GM23338 (cell line): Measurements from ENCODE around the gene IKZF3. TPM values are rescaled to one million over a fixed set of nuclear protein-coding genes. Genes with fewer than 3 reads are reported as not detected.
A peak's percentile ranks its signal among the peaks of the same experiment; 100 is the strongest.

Source experiments
- ATAC-seq: fragments of 200-7000 bp; cut with Tn5 transposase; 3 replicates; pipeline ENCODE4 v1.9.1; 2020
- DNase-seq: peaks from one replicate; pipeline ENCODE4 v3.0.0-alpha.2; 2015; ENCODE audit warnings: low spot score
- H2AFZ ChIP-seq: fragments of 200-600 bp; sonication (generic); 2 replicates; pipeline ENCODE4 v1.8.0; 2016; ENCODE audit warnings: antibody characterized with exemption, mild to moderate bottlenecking, moderate library complexity
- H3F3A ChIP-seq: fragments of 200-600 bp; sonication (generic); replicated peaks from 2 replicates; pipeline ENCODE4 v1.8.0; 2017; ENCODE audit warnings: antibody characterized with exemption, mixed run types, low read depth
- H3K27ac ChIP-seq: fragments of 200-600 bp; sonication (generic); 2 replicates; pipeline ENCODE4 v1.6.1; 2016; ENCODE audit warnings: low read depth
- H3K27me3 ChIP-seq: fragments of 200-600 bp; sonication (generic); 2 replicates; pipeline ENCODE4 v1.8.0; 2016; ENCODE audit warnings: mild to moderate bottlenecking, mixed run types, moderate library complexity; ENCODE audit not compliant: insufficient read depth
- H3K36me3 ChIP-seq: fragments of 200-600 bp; sonication (generic); 2 replicates; pipeline ENCODE4 v1.8.0; 2016; ENCODE audit warnings: mild to moderate bottlenecking; ENCODE audit not compliant: insufficient read depth
- H3K4me1 ChIP-seq: fragments of 200-600 bp; sonication (generic); 2 replicates; pipeline ENCODE4 v1.8.0; 2016; ENCODE audit warnings: mild to moderate bottlenecking, moderate library complexity; ENCODE audit not compliant: insufficient read depth
- H3K4me2 ChIP-seq: fragments of 200-600 bp; sonication (generic); 2 replicates; pipeline ENCODE4 v1.7.1; 2017; ENCODE audit warnings: mixed run types
- H3K4me3 ChIP-seq: fragments of 200-600 bp; sonication (generic); 2 replicates; pipeline ENCODE4 v1.6.1; 2016; ENCODE audit warnings: mixed run types
- H3K79me2 ChIP-seq: fragments of 200-600 bp; sonication (generic); replicated peaks from 2 replicates; pipeline ENCODE4 v1.8.0; 2017; ENCODE audit warnings: mild to moderate bottlenecking; ENCODE audit not compliant: insufficient read depth
- H3K9me2 ChIP-seq: fragments of 200-600 bp; sonication (generic); 2 replicates; pipeline ENCODE4 v1.8.0; 2017; ENCODE audit not compliant: insufficient read depth
- H4K20me1 ChIP-seq: fragments of 200-600 bp; sonication (generic); replicated peaks from 2 replicates; pipeline ENCODE4 v1.8.0; 2017; ENCODE audit warnings: mild to moderate bottlenecking; ENCODE audit not compliant: insufficient read depth
- H3K27ac Mint-ChIP-seq: 2 replicates; pipeline ENCODE4 v1.8.0; 2020; ENCODE audit warnings: inconsistent platforms, mild to moderate bottlenecking, moderate library complexity, mixed read lengths
- H3K27me3 Mint-ChIP-seq: 3 replicates; pipeline ENCODE4 v1.8.0; 2022; ENCODE audit warnings: low read depth, mild to moderate bottlenecking, moderate library complexity, mixed read lengths, inconsistent platforms; ENCODE audit not compliant: insufficient read depth, poor library complexity
- H3K36me3 Mint-ChIP-seq: 3 replicates; pipeline ENCODE4 v1.8.0; 2021; ENCODE audit warnings: low read depth, mild to moderate bottlenecking, inconsistent platforms, moderate library complexity, mixed read lengths
- H3K4me1 Mint-ChIP-seq: 3 replicates; pipeline ENCODE4 v1.8.0; 2020; ENCODE audit warnings: mild to moderate bottlenecking, inconsistent platforms, mixed read lengths
- H3K4me3 Mint-ChIP-seq: 3 replicates; pipeline ENCODE4 v1.8.0; 2021; ENCODE audit warnings: moderate library complexity, mild to moderate bottlenecking, inconsistent platforms, mixed read lengths
- H3K9me3 Mint-ChIP-seq: 3 replicates; pipeline ENCODE4 v1.8.0; 2020; ENCODE audit warnings: moderate library complexity, mild to moderate bottlenecking, inconsistent platforms, mixed read lengths
- CREB1 ChIP-seq: fragments of 250-450 bp; sonication (Bioruptor Pico); IDR thresholded peaks from 2 replicates; pipeline ENCODE4 v1.5.0; 2020; ENCODE audit warnings: low read depth, mild to moderate bottlenecking, moderate library complexity
- ETS1 ChIP-seq: IDR thresholded peaks from 2 replicates; pipeline ENCODE4 v1.6.1; 2016; ENCODE audit warnings: antibody characterized with exemption
- EZH2phosphoT487 ChIP-seq: fragments of 200-600 bp; sonication (generic); IDR thresholded peaks from one replicate; pipeline ENCODE4 v1.8.1; 2018; ENCODE audit warnings: antibody characterized with exemption; ENCODE audit not compliant: unreplicated experiment
- NANOG ChIP-seq: IDR thresholded peaks from 2 replicates; pipeline ENCODE4 v1.6.1; 2016; ENCODE audit warnings: antibody characterized with exemption, borderline replicate concordance
- POLR2AphosphoS5 ChIP-seq: IDR thresholded peaks from 2 replicates; pipeline ENCODE4 v1.6.1; 2016; ENCODE audit warnings: antibody characterized with exemption, low read depth
- STAT1 ChIP-seq: IDR thresholded peaks from one replicate; pipeline ENCODE4 v1.6.1; 2016; ENCODE audit warnings: antibody characterized with exemption; ENCODE audit not compliant: unreplicated experiment
- ZNF114 ChIP-seq: fragments of 250-450 bp; sonication (Bioruptor Pico); IDR thresholded peaks from 2 replicates; pipeline ENCODE4 v1.5.0; 2020; ENCODE audit warnings: mild to moderate bottlenecking, moderate library complexity
- ZNF331 ChIP-seq: fragments of 250-450 bp; sonication (Bioruptor Pico); IDR thresholded peaks from 2 replicates; pipeline ENCODE4 v1.5.0; 2020; ENCODE audit warnings: low read depth, mild to moderate bottlenecking, moderate library complexity
- polyA plus RNA-seq: library from polyadenylated mRNA; unstranded; fragments of >200 nt; fragmentation: Nextera tagmentation; extraction: Ambion mirVana; gene quantifications from 2 replicates; pipeline ENCODE4 v1.2.1, GENCODE V29; 2016
- total RNA-seq: library from RNA; depleted of rRNA; stranded (reverse); fragments of >200 nt; shearing (Covaris generic); gene quantifications from 2 replicates; pipeline ENCODE4 v1.2.3, GENCODE V29; 2014
- TF ChIP-seq, protein P1 (sequence below), 2 experiments: fragments of 200-600 bp in 1 of 2; sonication (generic) in 1 of 2; conservative IDR thresholded peaks; 2 replicates each; pipeline versions ENCODE4 v1.5.1 to v1.6.1; 2016 to 2017; ENCODE audit warnings: antibody characterized with exemption in 2 of 2, low read depth in 2 of 2, mild to moderate bottlenecking in 2 of 2, moderate library complexity in 1 of 2
- TF ChIP-seq, protein P2 (sequence below): fragments of 250-450 bp; sonication (Bioruptor Pico); IDR thresholded peaks from 2 replicates; pipeline ENCODE4 v1.5.0; 2020; ENCODE audit warnings: mild to moderate bottlenecking, moderate library complexity
- TF ChIP-seq, protein P3 (sequence below): IDR thresholded peaks from one replicate; pipeline ENCODE4 v1.6.1; 2018; ENCODE audit warnings: antibody characterized with exemption; ENCODE audit not compliant: unreplicated experiment

The IKZF3 gene
- total and polyA plus RNA-seq, 2 experiments from 2014 or later: 0.11 to 0.76 TPM

DNA sequence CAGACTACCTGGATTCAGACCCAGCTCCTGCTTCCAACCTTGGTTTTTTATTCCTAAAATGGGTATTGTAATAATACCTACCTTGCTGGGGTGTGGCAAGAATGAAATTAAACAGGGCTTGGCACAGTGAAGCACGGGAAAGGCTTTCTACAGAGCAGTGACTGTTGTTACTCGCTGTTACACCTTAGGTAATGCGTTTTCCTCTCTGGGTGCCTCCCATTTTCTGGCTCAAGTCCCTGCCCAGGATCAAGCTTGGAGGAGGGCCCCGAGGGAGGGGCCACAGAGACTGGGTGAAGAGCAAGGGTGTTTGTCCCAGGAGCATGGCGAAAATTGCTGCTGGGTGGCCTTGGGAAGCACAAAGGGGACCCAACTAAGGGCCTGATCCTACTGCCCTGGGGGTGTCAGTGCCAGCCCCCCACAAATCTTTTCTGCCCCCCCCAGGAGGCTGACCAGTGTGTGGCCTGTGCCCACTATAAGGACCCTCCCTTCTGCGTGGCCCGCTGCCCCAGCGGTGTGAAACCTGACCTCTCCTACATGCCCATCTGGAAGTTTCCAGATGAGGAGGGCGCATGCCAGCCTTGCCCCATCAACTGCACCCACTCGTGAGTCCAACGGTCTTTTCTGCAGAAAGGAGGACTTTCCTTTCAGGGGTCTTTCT lies 147.1 kb downstream of the IKZF3 start:
- Histone ChIP-seq H3K9me2 (no peaks in the 10 kb centered on the region), H3K4me1 (no peaks in the 10 kb centered on the region), H4K20me1 (peaks cover 12% of the 10 kb centered on the region), H3K4me2 (no peak overlapping the region), H3K27ac (0 out of 2 replicates have a peak overlapping the region, but pooled peaks have one; percentile 63), H3K27me3 (no peaks in the 10 kb centered on the region), H3K79me2 (no peaks in the 10 kb centered on the region), H3K36me3 (peaks cover 31% of the 10 kb centered on the region), H2AFZ (no peak overlapping the region), H3F3A (peaks cover 12% of the 10 kb centered on the region), H3K4me3 (no peak overlapping the region)
- TF ChIP-seq ZNF331 (no peak), NANOG (no peak), ZNF114 (CRISPR knock-in tag) (no peak), ETS1 (no peak), CREB1 (CRISPR knock-in tag) (no peak), EZH2phosphoT487 (no peak), POLR2AphosphoS5 (no peak), STAT1 (no peak)
- TF ChIP-seq, protein P1, sequence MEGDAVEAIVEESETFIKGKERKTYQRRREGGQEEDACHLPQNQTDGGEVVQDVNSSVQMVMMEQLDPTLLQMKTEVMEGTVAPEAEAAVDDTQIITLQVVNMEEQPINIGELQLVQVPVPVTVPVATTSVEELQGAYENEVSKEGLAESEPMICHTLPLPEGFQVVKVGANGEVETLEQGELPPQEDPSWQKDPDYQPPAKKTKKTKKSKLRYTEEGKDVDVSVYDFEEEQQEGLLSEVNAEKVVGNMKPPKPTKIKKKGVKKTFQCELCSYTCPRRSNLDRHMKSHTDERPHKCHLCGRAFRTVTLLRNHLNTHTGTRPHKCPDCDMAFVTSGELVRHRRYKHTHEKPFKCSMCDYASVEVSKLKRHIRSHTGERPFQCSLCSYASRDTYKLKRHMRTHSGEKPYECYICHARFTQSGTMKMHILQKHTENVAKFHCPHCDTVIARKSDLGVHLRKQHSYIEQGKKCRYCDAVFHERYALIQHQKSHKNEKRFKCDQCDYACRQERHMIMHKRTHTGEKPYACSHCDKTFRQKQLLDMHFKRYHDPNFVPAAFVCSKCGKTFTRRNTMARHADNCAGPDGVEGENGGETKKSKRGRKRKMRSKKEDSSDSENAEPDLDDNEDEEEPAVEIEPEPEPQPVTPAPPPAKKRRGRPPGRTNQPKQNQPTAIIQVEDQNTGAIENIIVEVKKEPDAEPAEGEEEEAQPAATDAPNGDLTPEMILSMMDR (conservative IDR thresholded peaks at IDR 0.05; ENCODE audit: low read depth in 2 of 2): no peak
- TF ChIP-seq, protein P2, sequence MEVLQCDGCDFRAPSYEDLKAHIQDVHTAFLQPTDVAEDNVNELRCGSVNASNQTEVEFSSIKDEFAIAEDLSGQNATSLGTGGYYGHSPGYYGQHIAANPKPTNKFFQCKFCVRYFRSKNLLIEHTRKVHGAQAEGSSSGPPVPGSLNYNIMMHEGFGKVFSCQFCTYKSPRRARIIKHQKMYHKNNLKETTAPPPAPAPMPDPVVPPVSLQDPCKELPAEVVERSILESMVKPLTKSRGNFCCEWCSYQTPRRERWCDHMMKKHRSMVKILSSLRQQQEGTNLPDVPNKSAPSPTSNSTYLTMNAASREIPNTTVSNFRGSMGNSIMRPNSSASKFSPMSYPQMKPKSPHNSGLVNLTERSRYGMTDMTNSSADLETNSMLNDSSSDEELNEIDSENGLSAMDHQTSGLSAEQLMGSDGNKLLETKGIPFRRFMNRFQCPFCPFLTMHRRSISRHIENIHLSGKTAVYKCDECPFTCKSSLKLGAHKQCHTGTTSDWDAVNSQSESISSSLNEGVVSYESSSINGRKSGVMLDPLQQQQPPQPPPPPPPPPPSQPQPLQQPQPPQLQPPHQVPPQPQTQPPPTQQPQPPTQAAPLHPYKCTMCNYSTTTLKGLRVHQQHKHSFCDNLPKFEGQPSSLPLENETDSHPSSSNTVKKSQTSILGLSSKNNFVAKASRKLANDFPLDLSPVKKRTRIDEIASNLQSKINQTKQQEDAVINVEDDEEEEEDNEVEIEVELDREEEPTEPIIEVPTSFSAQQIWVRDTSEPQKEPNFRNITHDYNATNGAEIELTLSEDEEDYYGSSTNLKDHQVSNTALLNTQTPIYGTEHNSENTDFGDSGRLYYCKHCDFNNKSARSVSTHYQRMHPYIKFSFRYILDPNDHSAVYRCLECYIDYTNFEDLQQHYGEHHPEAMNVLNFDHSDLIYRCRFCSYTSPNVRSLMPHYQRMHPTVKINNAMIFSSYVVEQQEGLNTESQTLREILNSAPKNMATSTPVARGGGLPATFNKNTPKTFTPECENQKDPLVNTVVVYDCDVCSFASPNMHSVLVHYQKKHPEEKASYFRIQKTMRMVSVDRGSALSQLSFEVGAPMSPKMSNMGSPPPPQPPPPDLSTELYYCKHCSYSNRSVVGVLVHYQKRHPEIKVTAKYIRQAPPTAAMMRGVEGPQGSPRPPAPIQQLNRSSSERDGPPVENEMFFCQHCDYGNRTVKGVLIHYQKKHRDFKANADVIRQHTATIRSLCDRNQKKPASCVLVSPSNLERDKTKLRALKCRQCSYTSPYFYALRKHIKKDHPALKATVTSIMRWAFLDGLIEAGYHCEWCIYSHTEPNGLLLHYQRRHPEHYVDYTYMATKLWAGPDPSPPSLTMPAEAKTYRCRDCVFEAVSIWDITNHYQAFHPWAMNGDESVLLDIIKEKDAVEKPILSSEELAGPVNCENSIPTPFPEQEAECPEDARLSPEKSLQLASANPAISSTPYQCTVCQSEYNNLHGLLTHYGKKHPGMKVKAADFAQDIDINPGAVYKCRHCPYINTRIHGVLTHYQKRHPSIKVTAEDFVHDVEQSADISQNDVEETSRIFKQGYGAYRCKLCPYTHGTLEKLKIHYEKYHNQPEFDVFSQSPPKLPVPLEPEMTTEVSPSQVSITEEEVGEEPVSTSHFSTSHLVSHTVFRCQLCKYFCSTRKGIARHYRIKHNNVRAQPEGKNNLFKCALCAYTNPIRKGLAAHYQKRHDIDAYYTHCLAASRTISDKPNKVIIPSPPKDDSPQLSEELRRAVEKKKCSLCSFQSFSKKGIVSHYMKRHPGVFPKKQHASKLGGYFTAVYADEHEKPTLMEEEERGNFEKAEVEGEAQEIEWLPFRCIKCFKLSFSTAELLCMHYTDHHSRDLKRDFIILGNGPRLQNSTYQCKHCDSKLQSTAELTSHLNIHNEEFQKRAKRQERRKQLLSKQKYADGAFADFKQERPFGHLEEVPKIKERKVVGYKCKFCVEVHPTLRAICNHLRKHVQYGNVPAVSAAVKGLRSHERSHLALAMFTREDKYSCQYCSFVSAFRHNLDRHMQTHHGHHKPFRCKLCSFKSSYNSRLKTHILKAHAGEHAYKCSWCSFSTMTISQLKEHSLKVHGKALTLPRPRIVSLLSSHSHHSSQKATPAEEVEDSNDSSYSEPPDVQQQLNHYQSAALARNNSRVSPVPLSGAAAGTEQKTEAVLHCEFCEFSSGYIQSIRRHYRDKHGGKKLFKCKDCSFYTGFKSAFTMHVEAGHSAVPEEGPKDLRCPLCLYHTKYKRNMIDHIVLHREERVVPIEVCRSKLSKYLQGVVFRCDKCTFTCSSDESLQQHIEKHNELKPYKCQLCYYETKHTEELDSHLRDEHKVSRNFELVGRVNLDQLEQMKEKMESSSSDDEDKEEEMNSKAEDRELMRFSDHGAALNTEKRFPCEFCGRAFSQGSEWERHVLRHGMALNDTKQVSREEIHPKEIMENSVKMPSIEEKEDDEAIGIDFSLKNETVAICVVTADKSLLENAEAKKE (CRISPR knock-in tag): no peak
- TF ChIP-seq, protein P3, sequence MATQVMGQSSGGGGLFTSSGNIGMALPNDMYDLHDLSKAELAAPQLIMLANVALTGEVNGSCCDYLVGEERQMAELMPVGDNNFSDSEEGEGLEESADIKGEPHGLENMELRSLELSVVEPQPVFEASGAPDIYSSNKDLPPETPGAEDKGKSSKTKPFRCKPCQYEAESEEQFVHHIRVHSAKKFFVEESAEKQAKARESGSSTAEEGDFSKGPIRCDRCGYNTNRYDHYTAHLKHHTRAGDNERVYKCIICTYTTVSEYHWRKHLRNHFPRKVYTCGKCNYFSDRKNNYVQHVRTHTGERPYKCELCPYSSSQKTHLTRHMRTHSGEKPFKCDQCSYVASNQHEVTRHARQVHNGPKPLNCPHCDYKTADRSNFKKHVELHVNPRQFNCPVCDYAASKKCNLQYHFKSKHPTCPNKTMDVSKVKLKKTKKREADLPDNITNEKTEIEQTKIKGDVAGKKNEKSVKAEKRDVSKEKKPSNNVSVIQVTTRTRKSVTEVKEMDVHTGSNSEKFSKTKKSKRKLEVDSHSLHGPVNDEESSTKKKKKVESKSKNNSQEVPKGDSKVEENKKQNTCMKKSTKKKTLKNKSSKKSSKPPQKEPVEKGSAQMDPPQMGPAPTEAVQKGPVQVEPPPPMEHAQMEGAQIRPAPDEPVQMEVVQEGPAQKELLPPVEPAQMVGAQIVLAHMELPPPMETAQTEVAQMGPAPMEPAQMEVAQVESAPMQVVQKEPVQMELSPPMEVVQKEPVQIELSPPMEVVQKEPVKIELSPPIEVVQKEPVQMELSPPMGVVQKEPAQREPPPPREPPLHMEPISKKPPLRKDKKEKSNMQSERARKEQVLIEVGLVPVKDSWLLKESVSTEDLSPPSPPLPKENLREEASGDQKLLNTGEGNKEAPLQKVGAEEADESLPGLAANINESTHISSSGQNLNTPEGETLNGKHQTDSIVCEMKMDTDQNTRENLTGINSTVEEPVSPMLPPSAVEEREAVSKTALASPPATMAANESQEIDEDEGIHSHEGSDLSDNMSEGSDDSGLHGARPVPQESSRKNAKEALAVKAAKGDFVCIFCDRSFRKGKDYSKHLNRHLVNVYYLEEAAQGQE: no peak
- no peak overlapping the region; the same call in 2 of the 3 replicates for H3K4me3 Mint-ChIP-seq
- no peaks in the 10 kb centered on the region for H3K4me1 Mint-ChIP-seq
- peaks cover 88% of the 10 kb centered on the region for H3K36me3 Mint-ChIP-seq
- peaks cover 17% of the 10 kb centered on the region for H3K27me3 Mint-ChIP-seq
- ATAC-seq: peak; percentile 21; the same call in 1 of the 3 replicates
- H3K9me3 Mint-ChIP-seq: no peaks in the 10 kb centered on the region
- H3K27ac Mint-ChIP-seq: no peak overlapping the region
- no peak for DNase-seq
